Panc1 (cell line): ENCODE data around the gene DPH2. TPM values are rescaled to one million over a fixed set of nuclear protein-coding genes. Genes with fewer than 3 reads are reported as not detected.

Experiments used
- ATAC-seq: fragments of 200-7000 bp; cut with Tn5 transposase; 2 replicates; pipeline ENCODE4 v1.9.1; 2020; ENCODE audit warnings: mild to moderate bottlenecking, moderate library complexity
- BruUV-seq: library from RNA; stranded (reverse); fragments of 400-500 nt; replicated peaks from 2 replicates; lab custom pipeline; 2021; lab: Mats Ljungman, UMichigan
- CTCF ChIA-PET: fragments of 300-600 bp; sonication (Branson Sonifier 250); formaldehyde crosslinking; loops from one replicate; lab custom pipeline; 2022; ENCODE audit warnings: antibody characterized with exemption; lab: Charles Lee
- POLR2A ChIA-PET: fragments of 300-600 bp; sonication (Branson Sonifier 250); formaldehyde crosslinking; loops from one replicate; lab custom pipeline; 2022; ENCODE audit warnings: antibody characterized with exemption; lab: Charles Lee
- DNase-seq: peaks from one replicate; pipeline ENCODE4 v3.0.0-alpha.2; 2010; ENCODE audit warnings: low read depth, low spot score
- H3K27ac ChIP-seq: 2 replicates; pipeline ENCODE4 v1.5.1; 2011; ENCODE audit warnings: mild to moderate bottlenecking, low read length, inconsistent platforms
- H3K27me3 ChIP-seq: fragments of 200-500 bp; sonication (Bioruptor generic); 2 replicates; pipeline ENCODE4 v1.6.0; 2014; ENCODE audit warnings: low read length, inconsistent platforms; ENCODE audit not compliant: control insufficient read depth, insufficient read depth
- H3K36me3 ChIP-seq: fragments of 200-500 bp; sonication (Bioruptor generic); 2 replicates; pipeline ENCODE4 v1.5.1; 2014; ENCODE audit warnings: inconsistent platforms, mild to moderate bottlenecking, low read length, moderate library complexity; ENCODE audit not compliant: control insufficient read depth, insufficient read depth
- H3K4me1 ChIP-seq: 2 replicates; pipeline ENCODE4 v1.5.1; 2011; ENCODE audit warnings: inconsistent platforms, mild to moderate bottlenecking, low read length, moderate library complexity; ENCODE audit not compliant: control insufficient read depth, insufficient read depth
- H3K4me3 ChIP-seq, 2 experiments: 2 replicates each; pipeline ENCODE4 v1.5.1; 2011 to 2012; ENCODE audit warnings: low read depth in 2 of 2, low read length in 2 of 2, mild to moderate bottlenecking in 2 of 2, inconsistent platforms in 1 of 2, moderate library complexity in 1 of 2
- H3K9me3 ChIP-seq: fragments of 200-500 bp; sonication (Bioruptor generic); 2 replicates; pipeline ENCODE4 v1.5.1; 2014; ENCODE audit warnings: low read depth, mild to moderate bottlenecking, inconsistent platforms, low read length, moderate library complexity; ENCODE audit not compliant: control insufficient read depth, insufficient read depth
- POLR2AphosphoS5 ChIP-seq: IDR thresholded peaks from 2 replicates; pipeline ENCODE4 v1.6.1; 2012; ENCODE audit warnings: mild to moderate bottlenecking, low read depth, low read length, moderate library complexity
- REST ChIP-seq, 2 experiments: IDR thresholded peaks; 2 replicates each; pipeline ENCODE4 v1.6.1; 2011 to 2012; ENCODE audit warnings: low read depth in 2 of 2, control low read depth in 1 of 2, low read length in 1 of 2, mild to moderate bottlenecking in 1 of 2, moderate library complexity in 1 of 2; ENCODE audit not compliant: insufficient read depth in 1 of 2
- SIN3A ChIP-seq: IDR thresholded peaks from 2 replicates; pipeline ENCODE4 v1.6.1; 2012; ENCODE audit warnings: low read depth, mild to moderate bottlenecking, low read length, moderate library complexity, borderline replicate concordance; ENCODE audit not compliant: insufficient read depth
- TCF7L2 ChIP-seq: IDR thresholded peaks from 2 replicates; pipeline ENCODE4 v1.6.1; 2011; ENCODE audit warnings: mild to moderate bottlenecking, low read depth, low read length, inconsistent platforms
- in situ Hi-C: cut with HindIII; loops from 2 replicates; pipeline ENCODE4 v1.10.0; 2016; ENCODE audit warnings: low sequenced_read_pairs, low pct_unique_long_range_greater_than_20kb
- intact Hi-C: fragments of 100-400 bp; cut with micrococcal nuclease; formaldehyde crosslinking; loops from one replicate; pipeline ENCODE4 v1.10.0; 2022; ENCODE audit not compliant: unreplicated experiment
- total RNA-seq: library from RNA; stranded (reverse); gene quantifications from one replicate; pipeline ENCODE4 v1.2.1, GENCODE V29; 2021; ENCODE audit not compliant: unreplicated experiment
- TF ChIP-seq, protein P1 (sequence below): fragments of 450-650 bp; IDR thresholded peaks from 2 replicates; pipeline ENCODE4 v1.5.1; 2017; ENCODE audit warnings: mild to moderate bottlenecking

Gene DPH2
- total RNA-seq, 1 experiment from 2014 or later: 76.0 TPM

GRCh38 chr1:43946236-43947060, 23.4 kb upstream of the DPH2 start, which contains the start of gene IPO13:
IPO13 (plus strand) TSS chr1:43946950; CDS start chr1:43947601, 651 bp downstream.
- ChIA-PET CTCF (interaction anchor here (2.2 to 2.4 kb wide), 2 partner anchors 12 to 183 kb away, joined by 9 to 10 read pairs; no protein-coding TSS in a partner anchor), POLR2A (no interaction called here)
- intact Hi-C loops (no loop called here), in situ Hi-C loops (loop anchor here (25.0 kb wide), 1 partner anchor 184 kb away; no protein-coding TSS in a partner anchor)
- Histone ChIP-seq H3K27ac (peak within 1 kb of the TSS; percentile 96), H3K36me3 (peaks cover 4% of the 10 kb centered on the region; the same call in 1 of the 2 replicates), H3K4me1 (peaks cover 16% of the 10 kb centered on the region), H3K27me3 (no peaks in the 10 kb centered on the region), H3K4me3 (peak within 1 kb of the TSS; percentile 79 to 88), H3K9me3 (no peaks in the 10 kb centered on the region)
- DNase-seq (peak; percentile 83), ATAC-seq (peak; percentile 98)
- TF ChIP-seq TCF7L2 (no peak), POLR2AphosphoS5 (peak; percentile 43; the same call in 1 of the 2 replicates), REST (IDR thresholded peaks at IDR 0.05; ENCODE audit: insufficient read depth in 1 of 2, low read depth in 2 of 2, low read length in 1 of 2) (peak; percentile 78 to 89), SIN3A (peak; percentile 70; the same call in 1 of the 2 replicates)
- TF ChIP-seq, protein P1, sequence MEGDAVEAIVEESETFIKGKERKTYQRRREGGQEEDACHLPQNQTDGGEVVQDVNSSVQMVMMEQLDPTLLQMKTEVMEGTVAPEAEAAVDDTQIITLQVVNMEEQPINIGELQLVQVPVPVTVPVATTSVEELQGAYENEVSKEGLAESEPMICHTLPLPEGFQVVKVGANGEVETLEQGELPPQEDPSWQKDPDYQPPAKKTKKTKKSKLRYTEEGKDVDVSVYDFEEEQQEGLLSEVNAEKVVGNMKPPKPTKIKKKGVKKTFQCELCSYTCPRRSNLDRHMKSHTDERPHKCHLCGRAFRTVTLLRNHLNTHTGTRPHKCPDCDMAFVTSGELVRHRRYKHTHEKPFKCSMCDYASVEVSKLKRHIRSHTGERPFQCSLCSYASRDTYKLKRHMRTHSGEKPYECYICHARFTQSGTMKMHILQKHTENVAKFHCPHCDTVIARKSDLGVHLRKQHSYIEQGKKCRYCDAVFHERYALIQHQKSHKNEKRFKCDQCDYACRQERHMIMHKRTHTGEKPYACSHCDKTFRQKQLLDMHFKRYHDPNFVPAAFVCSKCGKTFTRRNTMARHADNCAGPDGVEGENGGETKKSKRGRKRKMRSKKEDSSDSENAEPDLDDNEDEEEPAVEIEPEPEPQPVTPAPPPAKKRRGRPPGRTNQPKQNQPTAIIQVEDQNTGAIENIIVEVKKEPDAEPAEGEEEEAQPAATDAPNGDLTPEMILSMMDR: peak; percentile 86
- BruUV-seq: no TSS peak

DNA sequence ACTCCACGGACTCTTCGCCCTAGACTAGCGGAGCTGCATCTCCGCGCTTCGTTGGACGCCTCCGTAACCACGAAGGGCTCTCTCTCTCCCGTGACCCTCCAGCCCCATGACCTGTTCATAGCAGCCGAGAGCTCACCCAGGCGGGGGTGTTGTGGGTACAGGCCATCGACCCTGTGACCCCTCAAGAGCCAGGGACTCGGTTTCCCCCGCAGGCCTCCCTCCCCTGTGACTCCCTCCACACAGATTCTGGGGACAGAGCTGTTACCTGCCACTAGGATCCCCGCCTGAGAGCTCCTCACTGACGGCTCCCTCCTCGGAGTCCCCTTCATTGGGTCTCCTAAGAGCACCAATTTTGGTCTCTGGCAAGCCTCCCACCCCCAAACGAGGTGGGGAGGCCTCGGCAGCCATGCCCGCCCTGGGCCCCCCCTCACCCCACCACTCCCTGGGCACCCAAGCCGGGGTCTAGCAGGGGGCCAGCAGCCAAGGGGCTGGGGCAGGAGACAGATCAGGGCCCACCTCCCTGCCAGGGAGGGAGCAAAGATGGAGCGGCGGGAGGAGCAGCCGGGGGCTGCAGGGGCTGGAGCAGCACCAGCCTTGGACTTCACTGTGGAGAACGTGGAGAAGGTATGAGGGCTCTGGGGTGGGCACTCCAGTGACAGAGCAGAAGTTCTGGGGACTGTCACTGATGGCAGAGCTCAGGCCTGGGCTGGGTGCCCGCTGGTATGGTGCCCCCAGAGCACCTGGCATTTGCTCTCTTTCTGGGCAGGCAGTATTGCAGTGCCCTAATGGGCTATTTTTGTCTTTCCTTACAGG, 22.5 kb upstream of the DPH2 start:
- no peaks in the 10 kb centered on the region for H3K9me3 ChIP-seq
- no peak for DNase-seq
- TSS peak; percentile 70 for BruUV-seq
- peaks cover 4% of the 10 kb centered on the region; the same call in 1 of the 2 replicates for H3K36me3 ChIP-seq
- in situ Hi-C loops (loop anchor here (25.0 kb wide), 1 partner anchor 185 kb away; no protein-coding TSS in a partner anchor), intact Hi-C loops (no loop called here)
- POLR2A ChIA-PET: no interaction called here
- peak overlapping the region; percentile 79 to 88 for H3K4me3 ChIP-seq
- TF ChIP-seq SIN3A (no peak), TCF7L2 (no peak), REST (IDR thresholded peaks at IDR 0.05; ENCODE audit: insufficient read depth in 1 of 2, low read depth in 2 of 2, low read length in 1 of 2) (no peak), POLR2AphosphoS5 (no peak)
- TF ChIP-seq, protein P1: no peak
- no peaks in the 10 kb centered on the region for H3K27me3 ChIP-seq
- H3K27ac ChIP-seq: peak overlapping the region; percentile 96
- peaks cover 16% of the 10 kb centered on the region for H3K4me1 ChIP-seq
- CTCF ChIA-PET: interaction anchor here (2.2 kb wide), 1 partner anchor 184 kb away, joined by 10 read pairs; no protein-coding TSS in a partner anchor
- ATAC-seq: peak; percentile 43
